HG02588 (cell line): ENCODE results near the gene TLR8.
A peak's percentile ranks its signal among the peaks of the same experiment; 100 is the strongest.
"Not testable (repeated sequence)": the region's sequence is repeated elsewhere in the genome, so short reads cannot be mapped to it uniquely, and the experiment has no call there.

ENCODE experiments used
- ATAC-seq: cut with Tn5 transposase; IDR thresholded peaks from one replicate; pipeline ENCODE4 v1.9.1; 2021; ENCODE audit warnings: mild to moderate bottlenecking, moderate library complexity; ENCODE audit not compliant: unreplicated experiment

TLR8 gene

GRCh38 chrX:12944452-12944851, 38.0 kb downstream of the TLR8 start:
- ATAC-seq = not testable (repeated sequence)

GRCh38 chrX:12945494-12945893, 39.1 kb downstream of the TLR8 start:
- no peak for ATAC-seq

DNA sequence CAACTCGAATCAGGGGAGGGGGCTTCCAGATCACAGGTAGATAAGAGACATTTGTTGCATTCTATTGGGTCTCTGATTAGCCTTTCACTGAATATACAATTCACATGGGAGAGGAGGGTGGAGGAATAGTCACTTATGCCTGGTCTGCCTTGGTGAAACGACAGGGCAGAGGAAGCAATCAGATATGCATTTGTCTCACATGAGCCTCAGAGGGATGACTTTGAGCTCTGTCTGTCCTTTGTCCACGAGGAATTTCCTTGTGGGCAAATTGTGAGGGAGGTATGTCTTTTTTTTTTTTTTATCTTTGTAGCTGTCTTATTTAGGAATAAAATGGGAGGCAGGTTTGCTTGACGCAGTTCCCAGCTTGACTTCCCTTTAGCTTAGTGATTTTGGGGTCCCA, 40.0 kb downstream of the TLR8 start:
- ATAC-seq = no peak

- ATAC-seq = no peak
Measured at GRCh38 chrX:12946838-12947544, 40.6 kb downstream of the TLR8 start.

DNA sequence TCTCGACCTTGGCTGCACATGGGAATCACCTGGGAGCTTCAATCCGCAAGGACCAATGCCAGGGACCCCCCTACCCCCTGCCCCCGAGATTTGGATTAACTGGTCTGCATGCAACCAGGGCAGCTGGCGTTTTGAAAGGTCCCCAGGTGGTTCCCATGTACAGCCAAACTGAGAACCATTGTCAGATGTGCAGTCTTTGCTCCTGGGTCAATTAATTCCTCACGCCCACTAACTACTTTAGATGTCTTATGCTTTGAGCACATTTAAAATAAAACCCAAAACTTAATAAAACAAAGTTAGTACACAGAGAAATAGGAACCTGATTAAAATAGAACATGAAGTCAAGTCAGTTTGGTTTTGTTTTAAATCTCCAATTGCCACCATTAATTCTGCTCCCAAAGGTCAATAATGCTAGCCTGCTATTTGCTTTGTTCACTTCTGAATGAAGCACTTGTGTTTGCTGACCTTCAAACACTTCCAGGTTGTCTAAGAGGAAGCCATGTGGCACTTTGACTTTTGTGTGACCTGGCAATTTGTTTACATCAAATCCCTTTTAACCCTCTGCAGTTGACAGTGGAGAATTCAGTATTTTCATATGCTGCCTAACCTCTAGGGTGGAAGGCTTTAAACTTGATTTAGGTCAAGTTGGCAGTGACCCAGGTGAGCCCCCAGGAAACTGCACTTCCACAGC, 41.3 kb downstream of the TLR8 start:
- no peak for ATAC-seq

GRCh38 chrX:12948495-12948894, 42.1 kb downstream of the TLR8 start:
- no peak for ATAC-seq

- ATAC-seq = no peak
Measured at GRCh38 chrX:12949205-12949926, 42.9 kb downstream of the TLR8 start.

GRCh38 chrX:12949927-12950656, 43.7 kb downstream of the TLR8 start:
- ATAC-seq = peak; percentile 45

DNA sequence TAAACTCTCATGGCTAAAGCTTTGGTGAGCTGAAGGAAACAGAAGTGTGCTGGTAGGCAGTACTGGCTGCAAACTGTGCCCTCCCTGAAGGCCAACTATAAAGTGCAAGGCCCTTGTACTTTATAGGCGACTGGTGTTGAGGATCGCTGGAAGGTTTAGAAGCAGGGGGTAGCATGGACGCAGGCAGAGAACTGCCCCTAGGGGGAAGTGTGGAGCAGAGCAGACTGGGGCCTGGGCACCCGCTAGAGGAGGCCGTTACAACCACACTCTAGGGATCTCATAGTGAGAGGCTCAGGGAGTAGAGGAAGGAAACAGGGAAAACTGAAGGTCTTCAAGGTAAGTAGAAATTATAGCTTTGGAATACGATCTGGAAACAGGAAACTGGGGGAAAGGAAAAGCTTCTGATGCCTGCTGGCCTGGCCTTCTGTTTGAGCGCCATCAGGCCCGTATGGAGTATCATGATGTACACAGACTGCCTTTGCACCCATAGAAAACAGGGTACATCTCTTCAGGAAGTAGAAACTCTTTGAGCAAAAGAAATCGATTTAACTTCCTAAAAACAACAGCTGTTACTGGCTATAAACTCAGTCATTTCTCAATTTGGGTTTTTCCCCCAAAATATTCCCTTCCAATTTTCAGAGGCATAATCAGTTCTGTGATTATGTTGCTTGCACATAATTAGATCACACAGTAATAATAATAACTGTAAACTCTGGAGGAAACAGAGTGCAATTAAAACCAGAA, 44.6 kb downstream of the TLR8 start:
- ATAC-seq = peak; percentile 67

GRCh38 chrX:12951595-12951975, 45.2 kb downstream of the TLR8 start:
- no peak for ATAC-seq

- no peak for ATAC-seq
Measured at GRCh38 chrX:12953420-12953819, 47.0 kb downstream of the TLR8 start.

DNA sequence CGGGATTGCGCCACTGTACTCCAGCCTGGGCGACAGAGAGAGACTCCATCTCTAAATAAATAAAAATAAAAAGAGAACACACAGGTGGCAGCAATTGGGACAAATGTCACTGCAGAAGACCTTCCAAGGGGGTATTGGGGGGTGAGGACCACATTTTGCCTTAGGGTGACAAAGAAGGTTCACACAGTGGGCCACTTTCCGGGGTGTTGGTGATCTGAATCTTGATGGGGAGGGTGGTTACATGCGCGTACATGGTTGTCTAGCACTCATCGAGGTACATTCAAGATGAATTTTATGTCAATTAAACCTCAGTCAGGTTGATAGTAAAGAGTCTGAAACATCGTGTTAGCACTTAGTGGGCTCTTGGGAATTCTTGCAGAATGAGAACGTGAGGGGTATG, 48.0 kb downstream of the TLR8 start:
- no peak for ATAC-seq

GRCh38 chrX:12954981-12955380, 48.6 kb downstream of the TLR8 start:
- ATAC-seq = no peak

- ATAC-seq = peak; percentile 37
Measured at GRCh38 chrX:12955882-12956703, 49.7 kb downstream of the TLR8 start.

DNA sequence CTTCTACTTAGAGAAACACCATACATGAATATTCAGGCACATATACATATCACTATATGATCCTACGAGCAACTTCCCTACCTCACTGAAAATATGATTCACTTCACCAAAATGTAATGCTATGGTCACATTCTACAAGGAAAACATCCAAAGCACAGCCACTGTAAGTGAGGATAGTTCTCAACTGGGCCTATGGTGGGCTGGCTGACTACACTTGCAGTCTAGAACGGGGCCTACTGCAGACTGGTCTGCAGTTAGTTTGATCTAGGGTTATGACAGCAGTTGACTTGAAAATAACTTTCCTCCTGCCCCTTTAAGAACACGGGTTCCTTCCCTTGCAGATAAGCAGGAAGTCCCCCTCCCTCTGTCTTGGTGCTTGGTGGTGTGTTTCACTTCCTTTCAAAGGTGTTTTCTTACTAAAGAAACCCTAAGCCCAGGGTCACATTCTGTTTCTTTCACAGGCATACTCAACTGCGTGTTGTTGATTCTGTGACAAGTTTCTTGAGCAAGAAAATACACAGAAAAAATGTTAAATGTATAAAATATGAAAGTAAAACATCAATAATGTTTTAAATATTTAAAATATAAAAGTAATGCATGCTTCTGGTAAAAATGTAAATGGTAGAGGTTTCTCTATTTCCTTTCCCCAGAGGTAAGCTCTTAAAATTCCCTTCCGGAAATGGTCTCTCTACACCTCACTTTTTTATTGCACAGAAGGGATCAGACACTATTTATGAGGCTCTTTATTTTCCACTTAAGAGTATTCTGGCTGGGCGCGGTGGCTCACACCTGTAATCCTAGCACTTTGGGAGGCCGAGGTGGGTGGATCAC, 50.5 kb downstream of the TLR8 start:
- peak; percentile 63 for ATAC-seq

GRCh38 chrX:12958059-12958458, 51.6 kb downstream of the TLR8 start:
- no peak for ATAC-seq

- ATAC-seq = no peak
Measured at GRCh38 chrX:12958461-12958860, 52.0 kb downstream of the TLR8 start.

DNA sequence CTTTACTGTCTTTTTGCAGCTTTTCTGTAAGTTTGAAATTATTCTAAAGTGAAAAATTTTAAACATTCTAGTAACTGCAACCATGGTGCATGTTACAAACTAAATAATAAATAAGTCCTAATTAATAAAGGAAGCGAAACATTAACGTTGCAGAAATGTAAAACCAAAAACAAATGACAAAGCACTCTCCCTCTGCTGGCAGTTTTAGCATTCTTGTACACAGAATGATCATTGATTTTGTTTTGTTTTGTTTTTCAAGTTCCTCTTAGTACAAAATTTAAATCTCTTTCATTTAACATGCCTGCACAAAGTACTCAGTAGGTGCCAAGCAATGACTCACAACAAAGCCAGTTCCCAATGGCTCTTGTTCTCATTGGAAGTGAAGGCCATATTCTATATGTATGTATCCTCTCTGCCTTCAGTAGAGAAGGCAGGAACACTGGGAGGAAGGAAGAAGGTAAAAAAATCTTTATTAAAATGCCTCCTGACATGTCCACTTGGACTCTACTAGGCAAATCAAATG, 54.8 kb downstream of the TLR8 start:
- no peak for ATAC-seq

GRCh38 chrX:12962041-12962504, 55.7 kb downstream of the TLR8 start:
- ATAC-seq = no peak
